PC-3 (cell line): ENCODE results near the gene MTA1.

ENCODE experiments used
- CTCF ChIP-seq: fragments of 300-600 bp; sonication (generic); conservative IDR thresholded peaks from 2 replicates; pipeline ENCODE4 v1.5.1; 2017; ENCODE audit warnings: antibody characterized with exemption, low read depth, mild to moderate bottlenecking, low read length
- EZH2 ChIP-seq: fragments of 300-600 bp; sonication (generic); IDR thresholded peaks from one replicate; pipeline ENCODE4 v1.6.1; 2017; ENCODE audit warnings: antibody characterized with exemption, mild to moderate bottlenecking, low read length; ENCODE audit not compliant: unreplicated experiment
- EZH2phosphoT487 ChIP-seq: fragments of 300-600 bp; sonication (generic); IDR thresholded peaks from 2 replicates; pipeline ENCODE4 v1.6.1; 2018; ENCODE audit warnings: mild to moderate bottlenecking, antibody characterized with exemption, low read length, borderline replicate concordance

GRCh38 chr14:105478398-105479251 lies 59.0 kb downstream of the MTA1 start:
- TF ChIP-seq CTCF (no peak), EZH2 (no peak), EZH2phosphoT487 (no peak)
